Effector CD4-positive, alpha-beta T cell (primary cell): Measurements from ENCODE around the gene DNAL4.
A peak's percentile ranks its signal among the peaks of the same experiment; 100 is the strongest.

Experiments
- DNase-seq: peaks from one replicate; pipeline ENCODE4 v3.0.0-alpha.2; 2020

DNAL4 gene

GRCh38 chr22:38756711-38757463 lies 37.1 kb downstream of the DNAL4 start:
- DNase-seq, result no peak

DNA sequence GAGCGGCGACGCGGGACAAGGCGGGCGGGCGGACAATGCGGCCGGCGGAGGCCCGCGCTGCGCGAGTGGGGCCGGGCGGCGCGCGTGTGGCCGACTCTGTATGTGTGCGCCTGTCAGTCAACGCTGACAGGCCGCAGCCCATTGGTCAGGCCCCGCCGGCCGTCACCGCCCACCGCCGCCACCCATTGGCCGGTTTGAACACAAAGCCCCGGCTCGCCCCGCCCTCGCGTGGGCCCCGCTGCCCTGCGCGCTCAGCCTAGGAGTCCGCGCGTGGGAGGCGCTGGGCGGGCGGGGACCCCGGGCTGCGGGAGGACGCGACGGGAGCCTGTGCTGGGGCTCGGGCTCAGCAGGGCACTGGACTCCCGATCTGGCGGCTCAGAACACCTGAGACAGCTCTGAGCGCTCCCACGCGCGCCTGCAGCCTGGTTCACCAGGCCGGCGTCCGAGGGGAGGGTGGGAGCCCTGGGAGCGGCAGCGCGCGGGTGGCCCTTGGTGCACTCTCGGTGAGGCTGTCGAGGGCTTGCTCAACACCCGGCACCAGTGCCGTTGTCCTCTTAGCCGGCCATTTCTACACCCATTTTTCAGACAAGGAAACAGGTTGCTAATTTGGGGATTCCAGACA lies 37.9 kb downstream of the DNAL4 start, which contains the start of gene SUN2:
SUN2 (minus strand) TSS at position 88 of the 622 bp plus-strand sequence. CDS start 3,370 bp downstream, outside the sequence.
- peak; percentile 91 for DNase-seq

GRCh38 chr22:38755155-38755910 lies 38.6 kb downstream of the DNAL4 start:
- peak; percentile 36 for DNase-seq

- no peak for DNase-seq
These were observed 39.2 kb downstream of the DNAL4 start for GRCh38 chr22:38754751-38755154.

GRCh38 chr22:38753948-38754750 lies 39.8 kb downstream of the DNAL4 start:
- no peak for DNase-seq

GRCh38 chr22:38751422-38752346 lies 42.3 kb downstream of the DNAL4 start:
- DNase-seq, result peak; percentile 66

DNA sequence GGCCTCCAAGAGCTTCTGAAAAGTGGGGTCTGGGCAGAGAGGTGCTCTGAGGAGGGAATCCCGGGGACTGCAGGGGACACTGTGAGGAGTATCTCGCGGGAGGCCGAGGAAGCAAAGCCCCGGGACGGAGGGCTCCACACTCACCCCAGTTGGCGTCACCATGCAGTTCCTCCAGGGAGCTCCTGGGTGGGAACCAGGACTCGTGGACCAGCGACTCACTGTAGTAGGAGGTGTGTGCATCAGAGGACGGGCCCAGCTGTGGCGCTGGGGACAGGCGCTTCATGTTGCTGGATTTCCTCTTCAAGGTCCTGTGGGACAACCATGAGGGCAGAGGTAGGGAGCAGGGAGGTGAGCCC lies 42.9 kb downstream of the DNAL4 start:
- no peak for DNase-seq

GRCh38 chr22:38750638-38751037 lies 43.3 kb downstream of the DNAL4 start:
- no peak for DNase-seq

DNA sequence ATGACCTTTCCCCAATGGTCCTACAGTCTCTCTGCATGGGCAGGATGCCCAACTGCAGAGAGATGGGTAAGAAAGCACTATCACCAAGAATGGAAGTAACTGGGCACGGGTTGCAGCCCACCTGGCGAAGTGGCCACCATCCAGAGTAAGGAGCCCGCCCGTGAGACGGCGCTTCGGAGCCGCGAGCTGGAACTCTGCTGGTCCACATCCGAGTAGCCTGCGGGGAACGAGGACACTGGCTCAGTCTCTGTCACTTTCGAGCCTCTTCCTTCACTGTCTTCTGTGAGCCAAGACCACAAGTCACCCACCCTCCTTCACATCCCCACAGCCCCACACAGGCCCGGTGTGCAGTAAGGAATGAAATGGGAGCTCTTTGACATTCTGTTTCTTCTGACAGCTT lies 43.8 kb downstream of the DNAL4 start:
- DNase-seq, result no peak

DNA sequence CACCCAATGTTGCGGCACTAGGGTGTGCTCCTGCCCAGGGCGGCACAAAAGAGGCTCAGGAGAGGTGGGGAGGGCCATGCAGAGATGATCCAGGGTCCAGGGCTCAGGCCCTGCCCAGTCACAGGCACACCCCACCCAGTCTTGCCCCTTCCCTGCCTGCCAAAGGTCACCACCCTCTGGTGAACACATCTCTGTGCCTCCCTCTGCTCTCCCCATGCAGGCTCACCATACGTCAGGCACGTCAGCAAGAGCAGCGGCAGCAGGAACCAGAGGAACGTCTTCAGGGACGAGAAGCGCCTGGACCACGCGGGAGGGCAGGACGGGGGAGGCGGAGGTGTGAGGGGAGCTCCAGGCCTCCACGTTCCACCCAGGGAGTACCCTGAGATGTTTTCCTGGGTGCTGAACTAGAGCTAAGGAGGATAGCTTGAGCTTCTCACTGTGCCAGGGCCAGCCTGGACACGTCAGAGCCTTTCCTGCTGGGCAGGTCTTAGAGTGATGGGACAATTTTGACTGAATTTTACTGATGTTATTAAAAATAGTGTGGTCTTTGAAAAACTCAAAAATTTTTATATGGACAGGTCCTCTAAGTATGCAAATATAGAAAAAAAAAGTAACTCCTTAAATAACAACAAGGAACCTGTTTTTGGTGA lies 45.3 kb downstream of the DNAL4 start:
- no peak for DNase-seq

DNA sequence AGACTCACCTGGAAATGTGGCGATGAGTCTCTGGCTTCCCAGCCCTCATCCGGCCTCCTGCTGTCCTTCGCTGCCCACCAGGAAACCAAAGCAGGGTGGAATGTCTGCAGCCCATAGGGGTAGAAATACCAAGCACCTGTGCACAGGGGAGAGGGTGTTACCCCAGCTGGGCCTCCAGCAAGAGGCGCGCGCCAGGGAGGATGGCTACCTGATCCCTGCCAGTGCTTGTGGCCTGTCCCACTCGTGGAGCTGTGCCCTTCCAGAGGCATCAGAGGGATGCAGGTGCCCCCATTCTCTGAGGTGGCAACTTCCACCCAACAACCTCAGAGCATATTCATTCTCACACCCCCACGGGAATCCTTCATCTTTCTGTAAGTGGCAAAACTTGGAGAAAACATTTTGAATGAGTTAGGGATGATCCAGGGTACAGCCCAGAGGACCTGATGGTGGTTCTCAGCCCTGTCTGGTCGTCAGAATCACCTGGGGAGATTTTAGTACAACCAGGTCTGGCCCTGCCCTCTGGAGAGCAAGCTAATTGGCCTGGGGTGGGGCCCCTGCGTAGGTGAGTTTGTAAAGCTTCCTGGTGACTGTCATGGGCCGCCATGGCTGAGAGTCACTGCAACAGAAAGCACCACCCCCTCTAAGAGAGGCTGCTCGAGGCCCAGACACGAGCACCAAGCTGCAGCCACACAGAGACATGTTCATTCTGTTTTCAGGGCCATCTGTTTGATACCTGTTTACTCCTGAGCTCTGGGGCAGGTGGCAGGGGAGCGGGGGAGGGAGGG lies 48.1 kb downstream of the DNAL4 start:
- DNase-seq, result no peak

- no peak for DNase-seq
These were observed 49.0 kb downstream of the DNAL4 start for GRCh38 chr22:38744981-38745380.

- DNase-seq, result no peak
These were observed 51.6 kb downstream of the DNAL4 start for GRCh38 chr22:38742176-38742942.

DNA sequence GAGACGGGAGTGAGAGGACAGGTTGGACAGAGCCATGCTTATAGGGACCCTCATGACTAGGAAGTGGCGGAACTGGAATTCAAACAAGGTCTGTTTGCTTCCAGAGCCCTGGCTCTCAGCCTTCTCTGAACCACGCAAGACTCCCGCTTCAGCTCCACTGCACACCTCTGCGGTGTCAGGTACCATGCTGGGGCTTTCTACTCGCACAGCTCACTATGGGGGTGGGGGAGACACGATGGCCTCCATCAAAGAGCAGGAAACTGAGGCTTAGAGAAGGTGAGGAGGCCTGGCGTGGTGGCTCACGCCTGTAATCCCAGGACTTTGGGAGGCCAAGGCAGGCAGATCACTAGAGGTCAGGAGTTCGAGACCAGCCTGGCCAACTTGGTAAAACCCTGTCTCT lies 52.4 kb downstream of the DNAL4 start:
- DNase-seq, result no peak

DNA sequence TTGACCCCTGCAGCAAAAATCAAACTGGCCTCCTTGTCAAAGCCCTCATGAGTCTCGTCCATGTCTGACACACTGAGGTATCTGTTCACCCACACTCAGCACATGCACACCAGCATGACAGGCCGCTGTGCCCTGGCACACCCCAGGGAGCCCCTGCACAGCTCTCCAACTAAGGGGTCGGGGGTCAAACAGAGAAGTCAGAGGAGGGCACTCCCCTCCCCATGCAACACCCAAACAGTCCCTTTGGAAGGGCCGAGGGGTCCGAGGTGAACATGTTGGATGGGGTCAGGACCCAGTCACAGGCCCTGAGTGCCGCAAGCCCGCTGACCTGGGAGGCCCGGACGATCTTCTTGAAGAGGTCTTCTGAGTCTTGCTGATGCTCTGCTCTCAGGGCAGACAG lies 52.8 kb downstream of the DNAL4 start:
- DNase-seq, result no peak

DNA sequence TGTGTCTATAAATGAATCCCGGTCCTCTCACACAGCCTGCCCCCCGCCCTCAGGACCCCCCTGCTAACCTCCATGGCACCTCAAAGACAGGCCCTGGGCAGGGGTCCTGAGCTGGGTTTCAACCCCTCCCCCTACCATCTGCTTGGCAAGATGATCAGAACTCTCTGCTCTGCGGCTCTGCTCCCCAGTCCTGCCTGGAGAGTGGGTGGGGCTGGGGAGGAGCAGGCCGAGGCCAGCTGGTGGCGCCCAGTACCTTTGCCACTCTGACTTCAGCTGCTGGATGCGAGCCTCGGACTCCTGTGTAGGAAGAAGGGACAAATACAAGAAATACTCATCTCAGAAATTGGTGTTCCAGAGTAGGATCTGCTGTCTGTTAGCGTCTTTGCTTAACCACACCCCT lies 53.2 kb downstream of the DNAL4 start:
- DNase-seq, result no peak

DNA sequence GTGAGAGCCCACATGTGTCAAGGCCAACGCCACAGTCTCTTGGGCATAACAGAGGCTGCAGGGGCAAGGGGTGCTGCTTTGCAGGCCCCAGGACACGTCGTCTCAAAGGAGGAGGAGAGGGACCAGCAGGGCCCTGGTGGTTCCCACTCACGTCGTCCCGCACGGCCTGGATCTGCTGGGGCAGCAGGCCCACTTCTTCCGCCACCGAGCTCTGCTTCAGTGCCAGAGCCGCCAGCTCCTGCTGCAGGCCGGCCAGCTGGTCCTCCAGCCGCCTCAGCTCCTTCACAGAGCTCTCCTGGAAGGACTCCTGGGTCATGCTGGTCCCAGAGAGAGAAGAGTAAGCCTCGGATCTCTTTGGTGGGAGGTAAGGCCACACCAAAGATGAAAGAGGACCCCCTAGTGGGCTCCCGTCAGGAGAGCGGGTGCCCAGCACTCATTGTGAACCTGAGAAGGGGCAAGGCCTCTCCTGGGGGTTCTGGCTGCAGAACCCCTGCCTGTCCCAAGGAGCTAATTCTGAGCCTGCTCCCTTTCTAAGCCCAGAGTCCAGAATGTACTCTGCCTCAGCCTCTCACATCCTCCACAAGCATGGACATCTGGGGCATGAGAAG lies 53.7 kb downstream of the DNAL4 start:
- no peak for DNase-seq

DNA sequence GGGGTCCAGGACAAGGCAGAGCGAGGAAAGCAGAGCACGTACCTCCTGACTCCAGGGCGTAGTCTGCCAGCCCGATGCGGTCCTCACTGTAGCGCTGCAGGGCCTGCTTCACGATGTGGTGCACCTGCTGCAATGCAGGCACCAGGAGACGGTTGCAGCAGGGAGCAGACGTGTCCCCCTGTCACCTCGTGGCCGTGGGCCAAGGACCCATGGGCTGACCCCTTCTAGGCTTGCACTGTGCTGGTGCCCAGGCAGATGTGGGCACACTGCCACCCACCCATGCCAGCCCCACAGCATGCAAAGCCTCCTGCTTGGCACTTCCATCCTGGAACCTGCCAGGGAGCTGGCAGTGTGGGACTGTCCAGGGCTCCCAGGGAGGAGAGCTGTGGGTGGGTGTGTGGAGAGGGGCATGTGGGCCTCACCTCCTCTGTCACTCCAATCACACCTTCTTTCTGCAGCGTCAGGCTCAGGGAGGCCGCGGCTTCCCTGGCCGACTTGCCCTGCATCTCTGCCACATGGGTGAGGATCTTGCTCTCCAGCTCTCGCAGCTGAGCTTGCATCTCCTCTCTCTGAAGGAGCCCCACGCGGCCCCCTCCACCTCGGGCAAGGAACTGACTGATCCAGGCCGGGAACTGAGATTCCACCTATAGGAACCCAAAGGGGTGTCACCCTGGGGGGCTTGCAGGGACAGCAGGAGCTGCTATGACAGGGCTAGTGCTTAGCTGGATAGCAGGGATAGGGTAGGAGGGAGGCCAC lies 54.5 kb downstream of the DNAL4 start:
- DNase-seq, result no peak
